Measurements from ENCODE around the gene CLDN1. TPM values are rescaled to one million over a fixed set of nuclear protein-coding genes. Genes with fewer than 3 reads are reported as not detected.

Gene CLDN1
- total and polyA plus RNA-seq, 2 of the 13 experiments (the other 11 are each of a cell fraction or from before 2014, with no cell fraction given) = 42.7 to 51.6 TPM

GRCh38 chr3:190321789-190322603 is at the start of gene CLDN1 (continued):
- TF ChIP-seq, protein P1, sequence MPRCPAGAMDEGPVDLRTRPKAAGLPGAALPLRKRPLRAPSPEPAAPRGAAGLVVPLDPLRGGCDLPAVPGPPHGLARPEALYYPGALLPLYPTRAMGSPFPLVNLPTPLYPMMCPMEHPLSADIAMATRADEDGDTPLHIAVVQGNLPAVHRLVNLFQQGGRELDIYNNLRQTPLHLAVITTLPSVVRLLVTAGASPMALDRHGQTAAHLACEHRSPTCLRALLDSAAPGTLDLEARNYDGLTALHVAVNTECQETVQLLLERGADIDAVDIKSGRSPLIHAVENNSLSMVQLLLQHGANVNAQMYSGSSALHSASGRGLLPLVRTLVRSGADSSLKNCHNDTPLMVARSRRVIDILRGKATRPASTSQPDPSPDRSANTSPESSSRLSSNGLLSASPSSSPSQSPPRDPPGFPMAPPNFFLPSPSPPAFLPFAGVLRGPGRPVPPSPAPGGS (CRISPR knock-in tag; IDR thresholded peaks at IDR 0.05) = 0 out of 2 replicates have a peak, but pooled peaks have one; percentile 48
- TF ChIP-seq ZNF33B (CRISPR knock-in tag; IDR thresholded peaks at IDR 0.05) (no peak), CREM (IDR thresholded peaks at IDR 0.05) (no peak), CREM (CRISPR knock-in tag; IDR thresholded peaks at IDR 0.05) (no peak), ZBTB7B (CRISPR knock-in tag; IDR thresholded peaks at IDR 0.05) (peak; percentile 94), ZNF567 (CRISPR knock-in tag; IDR thresholded peaks at IDR 0.05; ENCODE audit: borderline replicate concordance) (peak; percentile 68; the same call in 1 of the 2 replicates), SRF (IDR thresholded peaks at IDR 0.05; ENCODE audit: low read depth, low read length) (no peak), ZFP91 (CRISPR knock-in tag; IDR thresholded peaks at IDR 0.05; ENCODE audit: borderline replicate concordance) (peak; percentile 96; the same call in 1 of the 2 replicates), ZNF407 (CRISPR knock-in tag; IDR thresholded peaks at IDR 0.05; ENCODE audit: not compliant biosample characterization) (peak; percentile 73), WIZ (CRISPR knock-in tag; IDR thresholded peaks at IDR 0.05) (peak; percentile 84), KDM2A (CRISPR knock-in tag; IDR thresholded peaks at IDR 0.05; ENCODE audit: borderline replicate concordance, low read depth) (peak; percentile 93)
- TF ChIP-seq, protein P2, sequence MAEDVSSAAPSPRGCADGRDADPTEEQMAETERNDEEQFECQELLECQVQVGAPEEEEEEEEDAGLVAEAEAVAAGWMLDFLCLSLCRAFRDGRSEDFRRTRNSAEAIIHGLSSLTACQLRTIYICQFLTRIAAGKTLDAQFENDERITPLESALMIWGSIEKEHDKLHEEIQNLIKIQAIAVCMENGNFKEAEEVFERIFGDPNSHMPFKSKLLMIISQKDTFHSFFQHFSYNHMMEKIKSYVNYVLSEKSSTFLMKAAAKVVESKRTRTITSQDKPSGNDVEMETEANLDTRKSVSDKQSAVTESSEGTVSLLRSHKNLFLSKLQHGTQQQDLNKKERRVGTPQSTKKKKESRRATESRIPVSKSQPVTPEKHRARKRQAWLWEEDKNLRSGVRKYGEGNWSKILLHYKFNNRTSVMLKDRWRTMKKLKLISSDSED (CRISPR knock-in tag; IDR thresholded peaks at IDR 0.05) = no peak
- TF ChIP-seq, protein P3, sequence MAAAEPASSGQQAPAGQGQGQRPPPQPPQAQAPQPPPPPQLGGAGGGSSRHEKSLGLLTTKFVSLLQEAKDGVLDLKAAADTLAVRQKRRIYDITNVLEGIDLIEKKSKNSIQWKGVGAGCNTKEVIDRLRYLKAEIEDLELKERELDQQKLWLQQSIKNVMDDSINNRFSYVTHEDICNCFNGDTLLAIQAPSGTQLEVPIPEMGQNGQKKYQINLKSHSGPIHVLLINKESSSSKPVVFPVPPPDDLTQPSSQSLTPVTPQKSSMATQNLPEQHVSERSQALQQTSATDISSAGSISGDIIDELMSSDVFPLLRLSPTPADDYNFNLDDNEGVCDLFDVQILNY (CRISPR knock-in tag; conservative IDR thresholded peaks at IDR 0.05) = no peak
